Breast epithelium (tissue), 4 donors: ENCODE measurements around the gene SAMD15. TPM values are rescaled to one million over a fixed set of nuclear protein-coding genes. Genes with fewer than 3 reads are reported as not detected.
A peak's percentile ranks its signal among the peaks of the same experiment; 100 is the strongest.

Experiments
- DNase-seq, 2 donors: peaks; one replicate each; pipeline ENCODE4 v3.0.0-alpha.2; 2019; ENCODE audit warnings: low spot score in 2 of 2
- H3K27ac ChIP-seq, 2 donors: fragments of 200-600 bp; sonication (generic) in 1 of 2; one replicate each; pipeline ENCODE4 v1.5.1; 2016 to 2019; ENCODE audit warnings: mild to moderate bottlenecking in 1 of 2
- H3K27me3 ChIP-seq, 2 donors: fragments of 200-600 bp; sonication (generic) in 1 of 2; one replicate each; pipeline versions ENCODE4 v1.5.1 to v1.6.0; 2017 to 2019; ENCODE audit warnings: control low read depth in 1 of 2, mild to moderate bottlenecking in 1 of 2
- H3K36me3 ChIP-seq: fragments of 200-600 bp; one replicate; pipeline ENCODE4 v1.5.1; 2019
- H3K4me1 ChIP-seq, 2 donors: fragments of 200-600 bp; sonication (generic); one replicate each; pipeline ENCODE4 v1.5.1; 2016 to 2019; ENCODE audit warnings: control low read depth in 1 of 2
- H3K4me3 ChIP-seq, 3 donors: fragments of 200-600 bp; sonication (generic); 1 replicate in 2 of 3; 2 replicates in 1 of 3; pipeline ENCODE4 v1.5.1; 2016 to 2019; ENCODE audit warnings: mild to moderate bottlenecking in 3 of 3, moderate library complexity in 2 of 3
- H3K9me3 ChIP-seq, 2 donors: fragments of 200-600 bp; sonication (generic) in 1 of 2; one replicate each; pipeline ENCODE4 v1.5.1; 2016 to 2019; ENCODE audit warnings: control low read depth in 1 of 2
- CTCF ChIP-seq, 3 donors: fragments of 450-650 bp; IDR thresholded peaks; one replicate each; pipeline ENCODE4 v1.5.1; 2016 to 2017; ENCODE audit warnings: antibody characterized with exemption in 3 of 3, mild to moderate bottlenecking in 3 of 3, moderate library complexity in 3 of 3
- POLR2A ChIP-seq: fragments of 450-650 bp; IDR thresholded peaks from one replicate; pipeline ENCODE4 v1.6.1; 2016; ENCODE audit warnings: antibody characterized with exemption, mild to moderate bottlenecking, moderate library complexity
- POLR2AphosphoS5 ChIP-seq, 3 donors: sonication (generic); formaldehyde crosslinking; IDR thresholded peaks; one replicate each; pipeline ENCODE4 v1.6.1; 2017; ENCODE audit warnings: antibody characterized with exemption in 3 of 3
- intact Hi-C: fragments of 100-400 bp; cut with DNase I; formaldehyde crosslinking; loops from one replicate; pipeline ENCODE4 v1.15.1; 2023; ENCODE audit warnings: low total_unique reads
- total RNA-seq, 3 donors: library from RNA; depleted of rRNA; stranded (reverse); fragments of >200 nt; gene quantifications; one replicate each; pipeline ENCODE4 v1.1.0, GENCODE V29; 2016

SAMD15 gene
- total RNA-seq, 3 donors from 2014 or later = 0.32 to 4.2 (median 2.0) TPM

DNA sequence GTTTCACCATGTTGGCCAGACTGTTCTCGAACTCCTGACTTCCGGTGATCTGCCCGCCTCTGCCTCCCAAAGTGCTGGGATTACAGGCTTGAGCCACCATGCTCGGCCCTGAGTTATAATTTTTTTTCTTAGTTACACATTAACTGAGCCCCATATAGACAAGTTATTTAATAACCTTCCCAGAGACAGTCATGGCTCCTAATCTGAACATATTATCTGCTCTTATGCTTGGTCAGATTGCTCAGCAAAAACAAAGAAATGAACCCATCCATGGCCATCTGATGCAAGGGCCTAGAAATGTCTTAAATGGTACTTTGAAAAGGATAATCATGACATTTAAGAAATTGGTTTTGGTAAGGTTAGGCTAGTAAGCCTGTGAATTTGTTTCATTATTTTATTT, 13.0 kb downstream of the SAMD15 start:
- TF ChIP-seq CTCF (IDR thresholded peaks at IDR 0.05) = no peak
- TF ChIP-seq POLR2AphosphoS5 (IDR thresholded peaks at IDR 0.05) = no peak
- TF ChIP-seq POLR2A = no peak
- intact Hi-C loops = no loop called here
- Histone ChIP-seq H3K27me3 (no peaks in the 10 kb centered on the region), H3K4me3 (no peak overlapping the region), H3K27ac (no peak overlapping the region), H3K36me3 (no peaks in the 10 kb centered on the region), H3K9me3 (no peaks in the 10 kb centered on the region), H3K4me1 (no peaks in the 10 kb centered on the region)
- no peak for DNase-seq

DNA sequence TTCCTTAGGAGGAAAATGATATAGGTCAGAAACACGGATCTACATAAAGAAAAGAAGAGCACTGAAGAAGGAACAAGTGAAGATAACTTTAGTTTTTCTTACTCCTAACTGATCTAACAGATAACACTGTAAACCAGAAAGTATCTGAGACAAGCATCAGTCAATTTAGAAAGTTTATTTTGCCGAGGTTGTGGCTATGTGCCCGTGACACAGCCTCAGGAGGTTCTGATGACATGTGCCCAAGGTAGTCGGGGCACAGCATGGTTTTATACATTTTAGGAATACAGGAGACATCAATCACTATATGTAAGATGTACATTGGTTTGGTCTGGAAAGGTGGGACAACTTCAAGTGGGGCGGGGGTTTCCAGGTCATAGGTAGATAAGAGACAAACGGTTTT, 23.0 kb downstream of the SAMD15 start:
- Histone ChIP-seq H3K36me3 (no peaks in the 10 kb centered on the region), H3K9me3 (no peaks in the 10 kb centered on the region), H3K27me3 (no peaks in the 10 kb centered on the region), H3K4me1 (no peaks in the 10 kb centered on the region), H3K4me3 (no peak overlapping the region), H3K27ac (no peak overlapping the region)
- intact Hi-C loops = no loop called here
- no peak for TF ChIP-seq POLR2A
- no peak for TF ChIP-seq POLR2AphosphoS5 (IDR thresholded peaks at IDR 0.05)
- TF ChIP-seq CTCF (IDR thresholded peaks at IDR 0.05) = no peak
- peak in 1 of 2 donors; percentile 61 for DNase-seq

DNA sequence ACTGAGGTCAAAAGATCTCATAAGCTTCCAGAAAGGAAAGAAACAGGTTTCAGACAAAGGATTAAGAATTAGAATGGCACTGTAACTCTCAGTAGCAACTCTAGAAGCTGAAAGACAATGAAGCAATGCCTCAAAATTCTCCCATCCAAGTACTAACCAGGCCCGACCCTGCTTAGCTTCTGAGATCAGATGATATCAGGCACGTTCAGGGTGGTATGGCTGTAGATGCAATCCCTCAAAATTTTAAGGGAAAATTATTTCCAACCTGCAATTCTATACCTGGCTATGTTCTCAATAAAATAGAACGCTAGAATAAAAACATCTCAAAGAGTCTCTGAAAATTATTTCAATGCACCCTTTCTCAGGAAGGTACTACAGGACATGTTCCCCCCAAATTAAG, 26.6 kb downstream of the SAMD15 start:
- no peak for TF ChIP-seq POLR2A
- TF ChIP-seq POLR2AphosphoS5 (IDR thresholded peaks at IDR 0.05) = no peak
- TF ChIP-seq CTCF (IDR thresholded peaks at IDR 0.05) = no peak
- intact Hi-C loops = no loop called here
- no peak overlapping the region for H3K4me3 ChIP-seq
- DNase-seq = no peak
- no peak overlapping the region for H3K27ac ChIP-seq
- no peaks in the 10 kb centered on the region for H3K36me3 ChIP-seq
- H3K27me3 ChIP-seq = no peaks in the 10 kb centered on the region
- no peaks in the 10 kb centered on the region for H3K4me1 ChIP-seq
- no peaks in the 10 kb centered on the region for H3K9me3 ChIP-seq

GRCh38 chr14:77406086-77406485, 28.9 kb downstream of the SAMD15 start:
- no peaks in the 10 kb centered on the region for H3K9me3 ChIP-seq
- intact Hi-C loops = no loop called here
- no peaks in the 10 kb centered on the region for H3K27me3 ChIP-seq

GRCh38 chr14:77406718-77407117, 29.5 kb downstream of the SAMD15 start:
- H3K27ac ChIP-seq = no peak overlapping the region
- TF ChIP-seq POLR2A = no peak
- TF ChIP-seq CTCF (IDR thresholded peaks at IDR 0.05) = no peak
- no peak for TF ChIP-seq POLR2AphosphoS5 (IDR thresholded peaks at IDR 0.05)
- H3K36me3 ChIP-seq = no peaks in the 10 kb centered on the region
- no peaks in the 10 kb centered on the region for H3K27me3 ChIP-seq
- no peaks in the 10 kb centered on the region for H3K4me1 ChIP-seq
- H3K4me3 ChIP-seq = no peak overlapping the region
- intact Hi-C loops = no loop called here
- no peak for DNase-seq
- H3K9me3 ChIP-seq = no peaks in the 10 kb centered on the region

More at GRCh38 chr14:77406086-77406485, 28.9 kb downstream of the SAMD15 start:
- Histone ChIP-seq H3K36me3 (no peaks in the 10 kb centered on the region), H3K4me3 (no peak overlapping the region), H3K4me1 (no peaks in the 10 kb centered on the region), H3K27ac (no peak overlapping the region)
- TF ChIP-seq CTCF (IDR thresholded peaks at IDR 0.05) (no peak), POLR2A (no peak), POLR2AphosphoS5 (IDR thresholded peaks at IDR 0.05) (no peak)
- no peak for DNase-seq
